ENCODE data around the gene PTPRG.

PTPRG gene

GRCh38 chr3:62249855-62250543, 688.6 kb downstream of the PTPRG start:
- DNase-seq: no peak

- no peak for DNase-seq
Measured at GRCh38 chr3:62252438-62253157, 691.2 kb downstream of the PTPRG start.

GRCh38 chr3:62253971-62254370, 692.6 kb downstream of the PTPRG start:
- DNase-seq: no peak

- DNase-seq: no peak
Measured at GRCh38 chr3:62255758-62256157, 694.4 kb downstream of the PTPRG start.

GRCh38 chr3:62259924-62260323, 698.6 kb downstream of the PTPRG start:
- no peak for DNase-seq

- no peak for DNase-seq
Measured at GRCh38 chr3:62260655-62261054, 699.3 kb downstream of the PTPRG start.

- DNase-seq: no peak
Measured at GRCh38 chr3:62261121-62261520, 699.8 kb downstream of the PTPRG start.

- DNase-seq: no peak
Measured at GRCh38 chr3:62261736-62262135, 700.4 kb downstream of the PTPRG start.

- DNase-seq: no peak
Measured at GRCh38 chr3:62265528-62265927, 704.2 kb downstream of the PTPRG start.

- no peak for DNase-seq
Measured at GRCh38 chr3:62266668-62267283, 705.4 kb downstream of the PTPRG start.

- no peak for DNase-seq
Measured at GRCh38 chr3:62276658-62277180, 715.3 kb downstream of the PTPRG start.

- no peak for DNase-seq
Measured at GRCh38 chr3:62277450-62277849, 716.1 kb downstream of the PTPRG start.

GRCh38 chr3:62277986-62278385, 716.6 kb downstream of the PTPRG start:
- no peak for DNase-seq

GRCh38 chr3:62281726-62282125, 720.4 kb downstream of the PTPRG start:
- no peak for DNase-seq

- DNase-seq: no peak
Measured at GRCh38 chr3:62284442-62284841, 723.1 kb downstream of the PTPRG start.

GRCh38 chr3:62287392-62287927, 726.1 kb downstream of the PTPRG start:
- no peak for DNase-seq

GRCh38 chr3:62289922-62290321, 728.6 kb downstream of the PTPRG start:
- no peak for DNase-seq

GRCh38 chr3:62293051-62293780, 731.8 kb downstream of the PTPRG start:
- DNase-seq: no peak

- no peak for DNase-seq
Measured at GRCh38 chr3:62295571-62295970, 734.2 kb downstream of the PTPRG start.

GRCh38 chr3:62300617-62301016, 739.2 kb downstream of the PTPRG start:
- DNase-seq: no peak

- DNase-seq: no peak
Measured at GRCh38 chr3:62312201-62312600, 750.8 kb downstream of the PTPRG start.

GRCh38 chr3:62316525-62316924, 755.2 kb downstream of the PTPRG start:
- DNase-seq: no peak

GRCh38 chr3:62318365-62318751, 757.0 kb downstream of the PTPRG start:
- DNase-seq: peak in 1 of 2 experiments; percentile 32
